HEK293T (cell line): ENCODE measurements around the gene PTCHD4.

ENCODE experiments used
- PKNOX1 ChIP-seq: fragments of 450-650 bp; IDR thresholded peaks from 2 replicates; pipeline ENCODE4 v1.6.1; 2016
- SP1 ChIP-seq: fragments of 450-650 bp; IDR thresholded peaks from 2 replicates; pipeline ENCODE4 v1.6.1; 2017

- no peak for TF ChIP-seq SP1
- no peak for TF ChIP-seq PKNOX1
Measured at GRCh38 chr6:48144021-48144420, 33.0 kb upstream of the PTCHD4 start.
